ENCODE data around the gene CLEC2A.
"Not testable (repeated sequence)": the region's sequence is repeated elsewhere in the genome, so short reads cannot be mapped to it uniquely, and the experiment has no call there.

The CLEC2A gene

GRCh38 chr12:9880532-9881078 is 51.6 kb downstream of the CLEC2A start:
- DNase-seq = no peak

GRCh38 chr12:9876120-9876519 is 56.0 kb downstream of the CLEC2A start:
- DNase-seq = not testable (repeated sequence)

GRCh38 chr12:9872742-9873141 is 59.4 kb downstream of the CLEC2A start:
- no peak for DNase-seq

- no peak for DNase-seq
Observed at GRCh38 chr12:9872162-9872561, 60.0 kb downstream of the CLEC2A start.

- no peak for DNase-seq
Observed at GRCh38 chr12:9870286-9870866, 61.8 kb downstream of the CLEC2A start.

GRCh38 chr12:9869307-9870161 is 62.6 kb downstream of the CLEC2A start, which contains the start of gene CLEC2B:
CLEC2B (minus strand) TSS chr12:9869354.
- DNase-seq = no peak

GRCh38 chr12:9868951-9869306 is 63.2 kb downstream of the CLEC2A start:
- DNase-seq = no peak

- DNase-seq = no peak
Observed at GRCh38 chr12:9868311-9868801, 63.8 kb downstream of the CLEC2A start.

GRCh38 chr12:9867531-9867930 is 64.6 kb downstream of the CLEC2A start:
- no peak for DNase-seq

- DNase-seq = no peak
Observed at GRCh38 chr12:9866860-9867269, 65.3 kb downstream of the CLEC2A start.

- DNase-seq = no peak
Observed at GRCh38 chr12:9864913-9865675, 67.1 kb downstream of the CLEC2A start.

Data from NCI-H2029 treated with DMSO at 0.1 percent for 48 hours (cell line).